ENCODE results near the gene CEP170. TPM values are rescaled to one million over a fixed set of nuclear protein-coding genes. Genes with fewer than 3 reads are reported as not detected.

CEP170 gene
- polyA plus RNA-seq, 1 donor from 2014 or later = 403 TPM

GRCh38 chr1:243268751-243269460, 13.8 kb upstream of the CEP170 start:
- H3K4me2 ChIP-seq (ENCODE audit: low read length) = no peak overlapping the region
- no peaks in the 10 kb centered on the region for H3K9me2 ChIP-seq (ENCODE audit: insufficient read depth, low read length)
- no peaks in the 10 kb centered on the region for H3K27me3 ChIP-seq (ENCODE audit: insufficient read depth, low read depth, low read length)
- no peak overlapping the region for H2AFZ ChIP-seq (ENCODE audit: low read depth, low read length)
- H3K79me2 ChIP-seq (replicated peaks; ENCODE audit: insufficient read depth, low read length) = no peaks in the 10 kb centered on the region
- H3K36me3 ChIP-seq (ENCODE audit: insufficient read depth, low read length) = no peaks in the 10 kb centered on the region
- no peaks in the 10 kb centered on the region for H3K9me3 ChIP-seq (ENCODE audit: low read length)
- no peaks in the 10 kb centered on the region for H4K20me1 ChIP-seq (ENCODE audit: insufficient read depth)
- H3K4me3 ChIP-seq (ENCODE audit: low read length) = no peak overlapping the region
- TF ChIP-seq MXI1 (conservative IDR thresholded peaks at IDR 0.05; ENCODE audit: poor library complexity, severe bottlenecking) = no peak
- TF ChIP-seq TAF1 (IDR thresholded peaks at IDR 0.05; ENCODE audit: low read depth) = no peak
- no peak overlapping the region for H3K9ac ChIP-seq (ENCODE audit: low read length)
- no peaks in the 10 kb centered on the region for H3F3A ChIP-seq (ENCODE audit: insufficient read depth, low read length, poor library complexity, severe bottlenecking)
- H3K27ac ChIP-seq (ENCODE audit: low read length) = no peak overlapping the region

- Histone ChIP-seq H3K79me2 (replicated peaks; ENCODE audit: insufficient read depth, low read length) (no peaks in the 10 kb centered on the region), H3K4me2 (ENCODE audit: low read length) (no peak overlapping the region), H3K36me3 (ENCODE audit: insufficient read depth, low read length) (no peaks in the 10 kb centered on the region), H3K27ac (ENCODE audit: low read length) (no peak overlapping the region), H2AFZ (ENCODE audit: low read depth, low read length) (no peak overlapping the region), H3K9me3 (ENCODE audit: low read length) (no peaks in the 10 kb centered on the region), H3K9ac (ENCODE audit: low read length) (no peak overlapping the region), H3K9me2 (ENCODE audit: insufficient read depth, low read length) (no peaks in the 10 kb centered on the region), H3K27me3 (ENCODE audit: insufficient read depth, low read depth, low read length) (no peaks in the 10 kb centered on the region), H3F3A (ENCODE audit: insufficient read depth, low read length, poor library complexity, severe bottlenecking) (no peaks in the 10 kb centered on the region), H3K4me3 (ENCODE audit: low read length) (no peak overlapping the region), H4K20me1 (ENCODE audit: insufficient read depth) (no peaks in the 10 kb centered on the region)
- TF ChIP-seq RAD21 (conservative IDR thresholded peaks at IDR 0.05) (no peak), SMC3 (conservative IDR thresholded peaks at IDR 0.05; ENCODE audit: poor library complexity) (no peak), CTCF (IDR thresholded peaks at IDR 0.05; ENCODE audit: poor library complexity, severe bottlenecking) (no peak), MXI1 (conservative IDR thresholded peaks at IDR 0.05; ENCODE audit: poor library complexity, severe bottlenecking) (no peak), EP300 (conservative IDR thresholded peaks at IDR 0.05; ENCODE audit: poor library complexity, severe bottlenecking) (no peak), POLR2AphosphoS5 (IDR thresholded peaks at IDR 0.05) (no peak), REST (IDR thresholded peaks at IDR 0.05; ENCODE audit: borderline replicate concordance) (no peak), TAF1 (IDR thresholded peaks at IDR 0.05; ENCODE audit: low read depth) (no peak), EZH2 (IDR thresholded peaks at IDR 0.05; ENCODE audit: borderline replicate concordance, insufficient read depth, low read length, poor library complexity, severe bottlenecking) (no peak)
Measured at GRCh38 chr1:243267914-243268653, 13.0 kb upstream of the CEP170 start.
